MM.1S (cell line): ENCODE results near the gene ASIC4.

Source experiments
- DNase-seq: peaks from one replicate; pipeline ENCODE4 v3.0.0-alpha.2; 2015
- H2AFZ ChIP-seq: fragments of 300-600 bp; sonication (generic); 2 replicates; pipeline ENCODE4 v1.6.0; 2016; ENCODE audit warnings: antibody characterized with exemption, low read length
- H3F3A ChIP-seq: fragments of 300-600 bp; sonication (generic); 2 replicates; pipeline ENCODE4 v1.6.1; 2016; ENCODE audit warnings: mild to moderate bottlenecking, antibody characterized with exemption, low read length, moderate library complexity, mixed read lengths; ENCODE audit not compliant: insufficient read depth
- H3K27ac ChIP-seq: fragments of 300-600 bp; sonication (generic); 2 replicates; pipeline ENCODE4 v1.5.1; 2016; ENCODE audit warnings: mild to moderate bottlenecking, low read length
- H3K27me3 ChIP-seq: fragments of 300-600 bp; sonication (generic); replicated peaks from 2 replicates; pipeline ENCODE4 v1.6.0; 2016; ENCODE audit warnings: low read length; ENCODE audit not compliant: insufficient read depth
- H3K36me3 ChIP-seq: fragments of 300-600 bp; sonication (generic); replicated peaks from 2 replicates; pipeline ENCODE4 v1.6.1; 2016; ENCODE audit warnings: mild to moderate bottlenecking, low read length, mixed read lengths; ENCODE audit not compliant: insufficient read depth
- H3K4me1 ChIP-seq: fragments of 300-600 bp; sonication (generic); 2 replicates; pipeline ENCODE4 v1.6.1; 2016; ENCODE audit warnings: low read length, mixed read lengths
- H3K4me2 ChIP-seq: fragments of 300-600 bp; sonication (generic); 2 replicates; pipeline ENCODE4 v1.6.0; 2016; ENCODE audit warnings: low read depth, low read length
- H3K4me3 ChIP-seq: fragments of 300-600 bp; sonication (generic); 2 replicates; pipeline ENCODE4 v1.5.1; 2016; ENCODE audit warnings: low read length, mixed read lengths
- H3K79me2 ChIP-seq: fragments of 300-600 bp; sonication (generic); 2 replicates; pipeline ENCODE4 v1.6.1; 2016; ENCODE audit warnings: mixed run types, low read length, mixed read lengths
- H3K9ac ChIP-seq: fragments of 300-600 bp; sonication (generic); 2 replicates; pipeline ENCODE4 v1.6.1; 2016; ENCODE audit warnings: low read length, mixed read lengths
- H3K9me2 ChIP-seq: fragments of 300-600 bp; sonication (generic); replicated peaks from 2 replicates; pipeline ENCODE4 v1.6.1; 2016; ENCODE audit warnings: mild to moderate bottlenecking, low read length, mixed read lengths; ENCODE audit not compliant: insufficient read depth
- H3K9me3 ChIP-seq: fragments of 300-600 bp; sonication (generic); replicated peaks from 2 replicates; pipeline ENCODE4 v1.6.1; 2016; ENCODE audit warnings: mild to moderate bottlenecking, low read length, mixed read lengths; ENCODE audit not compliant: insufficient read depth
- H4K20me1 ChIP-seq: fragments of 300-600 bp; sonication (generic); 2 replicates; pipeline ENCODE4 v1.6.1; 2016; ENCODE audit warnings: mild to moderate bottlenecking, low read length, moderate library complexity, mixed read lengths; ENCODE audit not compliant: insufficient read depth
- CTCF ChIP-seq: fragments of 300-600 bp; sonication (generic); IDR thresholded peaks from 2 replicates; pipeline ENCODE4 v1.5.1; 2016; ENCODE audit warnings: antibody characterized with exemption, low read length, mixed read lengths
- EZH2 ChIP-seq: fragments of 300-600 bp; sonication (generic); optimal IDR thresholded peaks from 2 replicates; pipeline ENCODE3; 2017; ENCODE audit warnings: low read depth, mild to moderate bottlenecking, antibody characterized with exemption, low read length, mixed read lengths
- EZH2phosphoT487 ChIP-seq: fragments of 300-600 bp; sonication (generic); IDR thresholded peaks from 2 replicates; pipeline ENCODE4 v1.6.1; 2018; ENCODE audit warnings: antibody characterized with exemption, low read length

ASIC4 gene

GRCh38 chr2:219536967-219537366 is 22.7 kb downstream of the ASIC4 start:
- no peak overlapping the region for H3K4me3 ChIP-seq
- H3K27me3 ChIP-seq: peaks cover 15% of the 10 kb centered on the region
- DNase-seq: no peak
- no peaks in the 10 kb centered on the region for H3K9me3 ChIP-seq
- peaks cover 6% of the 10 kb centered on the region for H3K79me2 ChIP-seq
- H3K36me3 ChIP-seq: no peaks in the 10 kb centered on the region
- no peak overlapping the region for H3K27ac ChIP-seq
- H3K4me1 ChIP-seq: no peaks in the 10 kb centered on the region
- H4K20me1 ChIP-seq: no peaks in the 10 kb centered on the region
- H3K9me2 ChIP-seq: no peaks in the 10 kb centered on the region
- H3F3A ChIP-seq: no peaks in the 10 kb centered on the region
- no peak overlapping the region for H3K4me2 ChIP-seq
- no peak for TF ChIP-seq EZH2phosphoT487
- no peak for TF ChIP-seq EZH2
- TF ChIP-seq CTCF: no peak
- H2AFZ ChIP-seq: no peak overlapping the region
- no peak overlapping the region for H3K9ac ChIP-seq

- H3K27ac ChIP-seq: no peak overlapping the region
- H3K4me2 ChIP-seq: no peak overlapping the region
- no peak overlapping the region for H3K9ac ChIP-seq
- no peaks in the 10 kb centered on the region for H3K9me2 ChIP-seq
- H4K20me1 ChIP-seq: no peaks in the 10 kb centered on the region
- no peaks in the 10 kb centered on the region for H3K9me3 ChIP-seq
- TF ChIP-seq EZH2phosphoT487: no peak
- no peak for TF ChIP-seq CTCF
- no peak for TF ChIP-seq EZH2
- H3K4me3 ChIP-seq: no peak overlapping the region
- H3K79me2 ChIP-seq: peaks cover 11% of the 10 kb centered on the region
- H3K27me3 ChIP-seq: peaks cover 6% of the 10 kb centered on the region; the same call in 1 of the 2 replicates
- H3K36me3 ChIP-seq: no peaks in the 10 kb centered on the region
- peaks cover 3% of the 10 kb centered on the region for H3F3A ChIP-seq
- no peak for DNase-seq
- H3K4me1 ChIP-seq: no peaks in the 10 kb centered on the region
- no peak overlapping the region for H2AFZ ChIP-seq
Observed at GRCh38 chr2:219537657-219538488, 23.6 kb downstream of the ASIC4 start.

GRCh38 chr2:219538504-219538951 is 24.2 kb downstream of the ASIC4 start:
- Histone ChIP-seq H3K27ac (no peak overlapping the region), H3K9me2 (no peaks in the 10 kb centered on the region), H3K4me3 (no peak overlapping the region), H4K20me1 (no peaks in the 10 kb centered on the region), H3K4me2 (no peak overlapping the region), H3K36me3 (no peaks in the 10 kb centered on the region), H3F3A (peaks cover 9% of the 10 kb centered on the region), H2AFZ (no peak overlapping the region), H3K9me3 (no peaks in the 10 kb centered on the region), H3K9ac (no peak overlapping the region), H3K4me1 (no peaks in the 10 kb centered on the region), H3K79me2 (peaks cover 11% of the 10 kb centered on the region), H3K27me3 (peaks cover under 1% of the 10 kb centered on the region; the same call in 1 of the 2 replicates)
- no peak for TF ChIP-seq CTCF
- TF ChIP-seq EZH2phosphoT487: no peak
- TF ChIP-seq EZH2: no peak
- no peak for DNase-seq
